ENCODE data around the gene TM4SF5.
A peak's percentile ranks its signal among the peaks of the same experiment; 100 is the strongest.

The TM4SF5 gene, protein sequence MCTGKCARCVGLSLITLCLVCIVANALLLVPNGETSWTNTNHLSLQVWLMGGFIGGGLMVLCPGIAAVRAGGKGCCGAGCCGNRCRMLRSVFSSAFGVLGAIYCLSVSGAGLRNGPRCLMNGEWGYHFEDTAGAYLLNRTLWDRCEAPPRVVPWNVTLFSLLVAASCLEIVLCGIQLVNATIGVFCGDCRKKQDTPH

DNA sequence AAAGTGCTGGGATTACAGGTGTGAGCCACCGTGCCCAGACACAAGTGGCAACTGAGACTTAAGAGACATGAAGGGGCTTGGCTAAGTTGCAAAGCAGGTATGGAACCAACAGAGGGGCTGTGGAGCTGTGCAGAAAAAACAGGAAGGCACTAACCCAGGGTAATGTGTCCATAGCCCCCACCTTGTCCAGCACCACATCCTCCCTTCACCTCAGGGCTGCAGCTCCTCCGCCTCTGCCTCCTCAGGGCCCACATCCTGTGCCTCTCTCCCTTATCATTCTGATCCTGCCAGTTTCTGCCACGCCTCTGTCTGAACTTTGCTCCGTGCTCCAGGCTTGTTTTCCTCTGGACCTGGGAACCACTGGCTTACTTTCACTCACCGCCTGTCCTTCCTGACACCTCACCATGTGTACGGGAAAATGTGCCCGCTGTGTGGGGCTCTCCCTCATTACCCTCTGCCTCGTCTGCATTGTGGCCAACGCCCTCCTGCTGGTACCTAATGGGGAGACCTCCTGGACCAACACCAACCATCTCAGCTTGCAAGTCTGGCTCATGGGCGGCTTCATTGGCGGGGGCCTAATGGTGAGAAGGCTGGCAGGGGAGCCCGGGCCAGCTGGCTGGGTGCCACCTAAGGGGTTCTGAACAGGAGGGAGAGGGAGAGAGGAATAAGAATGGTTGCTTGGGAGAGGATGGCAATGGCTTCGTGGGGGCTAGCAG, at the start of gene TM4SF5:
TM4SF5 (plus strand) TSS at position 368 of the 716 bp plus-strand sequence; CDS start at position 405, 37 bp downstream.
- DNase-seq: no peak

DNA sequence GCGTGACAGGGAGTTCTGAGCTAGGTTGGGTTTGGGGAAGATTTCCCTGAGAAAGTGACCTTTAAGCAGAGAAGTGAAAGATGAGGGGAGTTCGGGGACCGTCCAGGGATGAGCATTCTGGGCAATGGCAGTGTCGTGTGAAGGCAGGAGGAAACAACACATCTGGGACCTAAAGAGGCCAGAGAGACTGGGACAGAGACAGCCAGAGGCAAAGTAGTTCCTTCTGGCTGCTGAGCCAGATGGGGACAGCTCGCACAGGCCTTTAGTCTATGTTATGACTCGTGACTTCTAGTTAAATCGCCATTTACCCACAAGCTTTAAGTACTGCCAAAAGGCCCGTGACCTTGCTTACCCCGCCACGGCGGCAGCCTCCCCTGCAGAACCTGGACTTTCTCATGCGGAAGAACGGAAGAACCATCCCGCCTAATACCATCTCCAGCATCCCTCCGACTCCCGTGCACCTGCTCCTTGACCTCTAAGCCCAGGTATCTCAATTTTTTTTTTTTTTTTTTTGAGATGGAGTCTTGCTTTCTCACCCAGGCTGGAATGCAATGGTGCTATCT, 48.9 kb upstream of the TM4SF5 start:
- DNase-seq: no peak

DNA sequence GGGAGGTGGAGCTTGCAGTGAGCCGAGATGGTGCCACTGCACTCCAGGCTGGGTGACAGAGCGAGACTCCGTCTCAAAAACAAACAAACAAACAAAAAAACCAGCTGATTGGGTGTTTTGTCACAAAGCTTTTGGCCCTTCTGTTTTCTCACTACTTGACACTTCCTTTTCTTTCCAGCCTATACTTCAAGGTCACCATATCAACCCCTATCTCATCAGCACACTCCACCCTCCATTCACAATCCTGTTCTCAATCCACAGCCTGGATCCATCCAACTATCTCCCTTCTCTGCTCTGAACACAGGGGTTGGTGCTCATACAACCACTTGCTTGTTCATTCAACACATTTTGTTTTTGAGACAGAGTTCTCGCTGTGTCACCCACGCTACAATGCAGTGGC, 47.0 kb upstream of the TM4SF5 start:
- DNase-seq: no peak

DNA sequence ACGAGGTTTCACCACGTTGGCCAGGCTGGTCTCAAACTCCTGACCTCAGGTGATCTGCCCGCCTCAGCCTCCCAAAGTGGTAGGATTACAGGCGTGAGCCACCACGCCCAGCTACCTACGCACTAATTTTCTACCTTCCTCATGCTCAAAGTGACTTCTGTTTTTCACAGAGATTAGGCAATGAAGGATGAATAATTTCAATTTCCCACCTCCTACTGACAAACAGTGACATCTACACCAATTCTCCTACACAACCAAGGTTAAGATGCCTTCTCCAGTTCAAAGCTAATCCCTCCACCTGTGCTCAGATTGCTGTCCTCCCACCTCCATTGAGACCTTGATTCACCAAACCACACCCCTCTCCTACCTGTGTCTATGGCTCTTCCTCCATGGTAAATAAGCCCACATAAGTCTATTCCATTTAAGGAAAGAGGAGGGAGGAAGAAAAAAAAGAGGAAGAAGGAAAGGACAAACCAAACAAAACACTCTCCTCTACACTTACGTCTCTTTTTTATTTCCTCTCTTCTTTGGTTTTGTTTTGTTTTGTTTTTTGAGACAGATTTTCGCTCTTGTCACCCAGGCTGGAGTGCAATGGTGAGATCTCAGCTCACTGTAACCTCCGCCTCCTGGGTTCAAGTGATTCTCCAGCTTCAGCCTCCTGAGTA, 45.9 kb upstream of the TM4SF5 start:
- no peak for DNase-seq

DNA sequence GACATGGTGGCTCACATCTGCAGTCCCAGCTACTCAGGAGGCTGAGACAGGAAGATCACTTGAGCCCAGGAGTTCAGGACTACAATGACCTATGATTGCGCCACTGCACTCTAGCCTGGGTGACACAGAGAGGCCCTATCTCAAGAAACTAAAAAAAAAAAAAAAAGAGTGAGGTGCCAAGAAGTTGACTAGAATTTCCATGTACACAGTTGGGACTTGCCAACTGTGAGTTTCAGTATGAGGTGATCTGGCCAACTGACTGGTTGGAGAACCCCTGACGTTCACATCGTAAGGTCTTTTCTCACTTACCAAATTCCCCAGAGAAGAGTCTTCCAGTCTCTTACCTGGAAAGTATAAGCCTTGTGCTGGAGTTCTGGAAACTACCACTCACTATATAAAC, 43.6 kb upstream of the TM4SF5 start:
- no peak for DNase-seq

DNA sequence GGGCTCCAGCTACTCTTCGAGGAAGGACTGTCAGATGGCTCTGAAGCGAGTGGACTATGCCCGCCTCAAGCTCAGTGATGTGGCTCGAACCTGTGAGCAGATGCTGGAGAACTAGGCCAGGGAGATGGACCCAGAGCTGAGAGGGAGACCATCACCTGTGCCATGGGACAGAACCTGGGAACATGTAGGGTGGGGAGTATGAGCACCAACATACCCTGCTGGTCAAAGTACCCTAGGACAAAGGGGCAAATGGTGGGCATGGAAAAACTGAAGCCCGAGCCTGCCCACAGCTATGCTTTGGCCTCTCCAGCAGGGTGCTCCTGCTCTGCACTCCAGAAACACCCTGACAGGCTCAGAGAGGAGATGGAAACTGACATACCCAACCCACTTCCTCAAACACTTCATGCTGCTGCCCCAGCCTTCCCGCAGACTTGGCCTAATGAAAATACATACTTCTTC, 38.6 kb upstream of the TM4SF5 start:
- DNase-seq: no peak

DNA sequence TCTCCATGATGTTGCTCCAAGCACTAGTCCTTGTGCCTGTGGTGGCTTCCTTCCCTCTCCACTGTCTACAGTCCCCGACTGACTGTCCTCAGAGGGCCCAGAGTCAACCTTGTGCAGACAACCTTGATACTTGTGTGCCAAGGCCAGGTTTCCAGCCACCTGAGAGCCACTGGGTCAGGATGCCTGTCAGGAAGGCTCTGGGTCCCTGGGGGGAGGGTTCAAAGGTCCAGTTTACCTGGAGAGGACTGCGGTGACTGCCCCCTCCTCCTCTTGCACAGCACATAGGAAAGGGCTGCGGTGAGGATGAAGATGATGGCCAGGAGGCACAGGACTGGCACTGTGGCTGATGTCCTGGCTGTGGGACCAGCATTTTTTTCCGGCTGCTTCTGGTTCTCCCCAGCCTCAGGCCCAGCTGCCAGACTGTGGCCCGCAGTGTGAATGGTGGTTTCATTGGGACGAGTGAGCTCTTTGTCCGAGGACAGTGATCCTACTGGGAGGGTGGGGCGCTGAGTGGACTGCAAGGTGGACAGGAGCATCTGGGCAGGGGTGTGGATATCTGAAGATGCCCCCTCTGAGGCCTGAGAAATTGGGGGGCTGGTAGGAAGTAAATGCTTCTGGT, 36.7 kb upstream of the TM4SF5 start:
- no peak for DNase-seq

DNA sequence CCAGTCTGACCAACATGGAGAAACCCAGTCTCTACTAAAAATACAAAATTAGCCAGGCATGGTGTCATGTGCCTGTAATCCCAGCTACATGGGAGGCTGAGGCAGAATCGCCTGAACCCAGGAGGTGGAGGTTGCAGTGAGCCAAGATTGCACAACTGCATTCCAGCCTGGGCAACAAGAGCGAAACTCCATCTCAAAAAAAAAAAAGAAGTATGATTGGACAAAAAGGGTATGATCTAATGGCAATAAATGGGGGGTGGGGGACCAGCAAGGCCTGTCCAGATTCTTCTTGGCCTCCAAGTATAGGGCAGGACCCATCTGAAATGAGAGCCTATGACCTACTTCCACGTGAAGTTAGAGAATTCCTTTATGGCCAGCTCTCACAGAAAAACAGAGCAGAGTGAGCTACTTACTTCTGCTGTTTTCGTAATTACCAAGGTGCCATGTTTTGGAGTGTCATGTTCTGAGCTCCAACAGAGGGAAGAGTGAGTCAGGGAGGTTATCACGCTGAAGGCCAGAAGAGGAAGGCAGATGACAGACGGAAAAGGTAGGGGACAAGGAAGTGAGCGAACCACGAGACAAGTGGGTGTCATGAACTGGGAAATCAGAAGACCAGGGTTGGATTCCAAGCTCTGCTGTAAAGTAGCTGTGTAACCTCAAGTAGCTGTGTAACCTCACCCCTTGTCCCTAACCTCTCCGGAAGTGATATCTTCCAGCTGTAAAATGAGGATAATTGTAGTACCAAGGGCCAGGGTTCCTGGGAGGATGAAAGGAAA, 35.6 kb upstream of the TM4SF5 start:
- DNase-seq: no peak

DNA sequence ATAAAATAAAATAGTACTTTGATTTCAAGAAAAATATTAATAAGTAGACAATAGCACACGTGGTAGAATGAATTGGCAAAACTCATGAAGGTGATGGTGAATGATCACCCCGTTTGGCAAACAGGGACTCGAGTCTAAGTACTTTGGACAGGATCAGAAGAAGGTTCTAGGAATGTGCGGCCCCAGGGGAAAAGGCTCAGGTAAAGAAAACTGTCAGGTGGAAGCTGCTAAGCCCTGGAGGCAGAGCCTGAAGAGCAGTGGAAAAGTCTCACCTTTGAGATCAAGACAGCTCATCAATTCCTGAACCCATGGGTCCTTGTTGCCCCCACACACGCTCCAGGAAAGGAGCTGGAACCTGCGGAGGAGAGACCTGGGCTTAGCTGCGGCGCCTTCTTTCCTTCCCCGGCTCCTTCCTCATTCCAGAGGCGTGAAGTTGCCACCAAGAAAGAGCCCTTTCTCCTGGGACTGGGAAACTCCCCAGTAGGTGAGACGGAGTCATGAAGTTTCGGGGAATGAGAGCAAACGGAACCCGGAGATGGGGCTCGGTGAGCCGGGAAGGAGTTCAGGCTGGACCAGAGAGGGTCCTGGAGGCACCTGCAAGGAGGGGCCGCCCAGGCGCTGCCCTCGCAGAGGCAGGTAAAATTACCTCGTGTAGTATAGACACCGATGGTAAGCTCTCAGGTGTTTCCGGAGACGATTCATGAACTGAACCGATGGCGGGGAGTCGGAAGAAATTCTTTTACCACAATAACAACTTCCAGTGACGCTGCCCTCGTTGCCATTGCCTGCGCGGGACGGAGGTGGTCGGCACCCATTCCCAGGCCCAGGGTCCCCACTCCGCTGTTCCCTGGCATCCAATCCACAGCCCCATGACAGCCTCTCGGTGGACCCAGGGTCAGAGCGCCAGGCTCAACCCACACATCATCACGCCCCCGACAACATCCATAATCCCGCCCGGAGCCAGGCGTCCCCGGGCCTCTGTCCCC, 33.3 kb upstream of the TM4SF5 start:
- DNase-seq: no peak

DNA sequence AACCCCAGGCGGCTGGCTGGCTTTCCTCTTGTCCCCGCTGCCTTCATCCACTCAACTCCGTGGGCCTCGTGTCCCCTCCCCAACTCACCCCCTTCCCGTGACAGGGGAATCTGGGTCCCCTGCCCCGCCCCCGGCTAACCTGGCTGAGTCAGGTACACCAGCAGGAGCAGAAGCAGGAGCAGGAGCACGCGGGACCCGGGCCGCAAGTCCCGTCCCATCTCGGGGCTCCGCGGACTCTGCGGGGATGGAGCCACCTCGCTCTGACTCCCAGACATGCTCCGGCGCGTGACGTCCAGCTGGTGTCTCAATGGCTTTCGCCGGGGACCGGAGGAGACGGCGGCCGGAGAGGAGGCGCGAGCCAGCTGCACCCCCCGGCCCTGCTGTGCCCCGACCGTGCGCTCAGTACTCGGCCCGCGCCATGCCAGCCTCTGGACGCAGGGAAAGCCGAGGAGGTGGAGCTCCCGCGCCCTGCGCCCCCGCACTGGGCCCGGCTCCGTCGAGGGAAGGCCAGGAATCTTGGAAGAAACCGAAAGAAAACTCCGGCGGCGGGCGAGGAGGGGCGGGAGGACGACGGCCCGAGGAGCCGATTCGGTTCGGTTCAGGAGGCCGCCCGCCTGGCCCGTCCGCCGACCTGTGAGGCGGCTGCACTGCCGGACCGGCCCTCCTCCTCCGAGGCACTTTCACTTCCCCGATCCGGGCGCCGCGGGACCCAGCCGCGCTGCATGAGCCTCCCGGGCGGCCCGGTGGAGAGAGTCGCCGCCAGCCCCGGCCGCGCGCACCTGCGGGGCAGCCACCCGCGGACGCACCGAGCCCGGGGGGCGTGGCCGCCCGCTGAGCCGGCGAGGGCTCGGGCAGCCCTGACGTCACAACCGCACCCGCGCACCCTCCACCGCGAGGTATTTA, 32.3 kb upstream of the TM4SF5 start, which contains the start of the genes CXCL16 and ZMYND15:
CXCL16 (minus strand) TSS at position 807 of the 903 bp plus-strand sequence; CDS start at position 218, 589 bp downstream.
ZMYND15 (plus strand) TSS at position 712 of the 903 bp plus-strand sequence. CDS start 716 bp downstream, outside the sequence.
- peak; percentile 55 to 60 for DNase-seq

DNA sequence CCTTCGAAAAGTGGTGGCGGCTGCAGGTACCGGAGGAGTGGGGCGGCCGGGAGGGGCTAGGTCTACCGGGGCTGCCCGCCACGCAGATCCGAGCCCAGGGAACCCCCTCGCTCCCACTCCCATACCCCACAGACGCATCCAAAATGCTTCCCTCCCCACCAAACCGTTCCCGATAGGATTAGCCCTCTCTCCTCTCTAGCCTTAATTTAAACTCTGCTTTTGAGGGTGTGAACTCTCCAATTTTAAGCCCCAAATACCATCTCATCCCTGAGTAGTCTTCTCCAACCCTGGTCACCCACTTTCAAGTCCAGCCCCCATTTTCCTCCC, 31.7 kb upstream of the TM4SF5 start:
- no peak for DNase-seq

DNA sequence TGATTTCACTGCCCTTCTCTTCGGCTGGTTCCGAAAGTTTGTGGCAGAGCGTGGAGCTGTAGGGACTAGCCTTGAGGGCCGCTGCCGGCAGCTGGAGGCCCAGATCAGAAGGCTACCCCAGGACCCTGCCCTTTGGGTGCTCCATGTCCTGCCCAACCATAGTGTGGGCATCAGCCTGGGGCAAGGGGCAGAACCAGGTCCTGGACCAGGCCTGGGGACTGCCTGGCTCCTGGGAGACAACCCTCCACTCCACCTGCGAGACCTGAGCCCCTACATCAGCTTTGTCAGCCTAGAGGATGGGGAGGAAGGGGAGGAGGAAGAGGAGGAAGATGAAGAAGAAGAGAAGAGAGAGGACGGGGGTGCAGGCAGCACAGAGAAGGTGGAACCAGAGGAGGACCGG, 31.1 kb upstream of the TM4SF5 start:
- no peak for DNase-seq

DNA sequence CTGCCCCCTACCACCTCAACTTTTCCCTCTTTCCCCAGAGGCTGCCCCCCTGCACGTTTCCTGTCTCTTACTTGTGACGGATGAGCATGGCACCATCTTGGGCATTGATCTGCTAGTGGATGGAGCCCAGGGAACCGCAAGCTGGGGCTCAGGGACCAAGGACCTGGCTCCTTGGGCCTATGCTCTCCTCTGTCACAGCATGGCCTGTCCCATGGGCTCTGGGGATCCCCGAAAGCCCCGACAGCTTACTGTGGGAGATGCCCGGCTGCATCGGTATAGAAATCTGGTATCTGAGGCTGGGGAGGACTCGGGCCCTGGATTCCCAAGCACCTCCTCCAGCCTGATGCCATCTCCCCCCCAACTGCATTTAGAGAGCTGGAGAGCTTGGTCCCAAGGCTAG, 30.1 kb upstream of the TM4SF5 start:
- DNase-seq: no peak

DNA sequence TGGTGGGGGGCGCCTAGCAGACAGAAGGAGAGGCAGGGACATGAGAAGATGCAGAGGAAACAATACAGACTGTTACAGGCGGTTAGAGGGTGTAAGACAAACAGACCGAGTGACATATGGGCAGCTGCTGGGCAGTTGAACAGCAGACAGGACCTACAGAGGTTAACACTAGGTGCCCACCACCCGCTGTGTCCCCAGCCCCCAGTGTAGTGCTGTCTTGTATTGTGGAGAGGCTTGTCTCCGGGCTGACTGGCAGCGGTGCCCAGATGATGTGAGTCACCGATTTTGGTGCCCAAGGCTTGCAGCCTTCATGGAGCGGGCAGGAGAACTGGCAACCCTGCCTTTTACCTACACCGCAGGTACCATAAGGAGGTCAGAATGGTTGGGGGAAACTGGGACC, 29.6 kb upstream of the TM4SF5 start:
- no peak for DNase-seq

DNA sequence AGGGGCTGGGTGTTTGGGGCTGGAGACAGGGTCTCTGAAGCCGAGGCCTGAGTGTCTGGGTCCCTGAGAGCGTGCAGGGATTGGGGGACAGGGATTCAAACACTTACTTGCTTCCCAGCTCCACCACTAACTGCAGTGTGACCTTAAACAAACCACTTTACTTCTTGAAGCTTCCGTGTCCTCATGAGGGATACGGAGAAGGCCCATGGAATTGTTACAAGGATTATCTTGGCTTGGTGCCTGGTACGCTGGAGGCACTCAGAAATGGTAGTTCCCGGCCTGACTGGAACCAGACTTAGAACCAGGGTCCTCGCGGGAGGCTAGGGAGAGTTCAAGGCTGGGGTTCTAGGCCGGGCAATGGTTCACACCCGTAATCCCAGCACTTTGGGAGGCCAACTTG, 29.1 kb upstream of the TM4SF5 start:
- no peak for DNase-seq

DNA sequence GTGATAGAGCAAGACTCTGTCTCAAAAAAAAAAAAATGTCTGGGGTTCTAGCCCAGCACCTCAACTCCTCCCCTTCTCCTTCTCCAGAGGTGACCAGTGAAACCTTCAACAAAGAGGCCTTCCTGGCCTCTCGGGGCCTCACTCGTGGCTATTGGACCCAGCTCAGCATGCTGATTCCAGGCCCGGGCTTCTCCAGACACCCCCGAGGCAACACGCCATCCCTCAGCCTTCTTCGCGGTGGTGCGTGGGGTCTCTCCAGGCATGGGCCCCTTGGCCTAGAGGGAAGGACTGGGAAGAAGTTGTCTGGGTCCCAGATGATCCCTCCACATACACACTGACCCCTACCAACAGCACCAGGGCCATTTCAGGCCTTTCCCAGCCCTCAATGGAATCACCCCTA, 28.5 kb upstream of the TM4SF5 start:
- DNase-seq: no peak

DNA sequence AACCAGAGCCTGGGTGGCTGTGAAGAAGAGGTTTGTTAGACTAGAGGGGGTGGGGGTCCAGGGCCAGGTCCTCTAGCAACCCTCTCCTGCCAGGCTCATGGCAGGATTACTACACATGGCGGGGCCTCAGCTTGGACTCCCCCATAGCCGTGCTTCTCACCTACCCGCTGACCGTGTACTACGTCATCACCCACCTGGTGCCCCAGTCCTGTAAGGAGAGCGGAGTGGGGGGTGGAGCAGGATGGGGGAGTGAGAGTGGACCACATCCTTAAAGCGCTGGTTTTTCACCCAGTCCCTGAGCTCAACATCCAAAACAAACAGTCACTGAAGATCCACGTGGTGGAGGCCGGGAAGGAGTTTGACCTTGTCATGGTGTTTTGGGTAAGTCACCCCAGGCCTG, 27.8 kb upstream of the TM4SF5 start:
- no peak for DNase-seq

DNA sequence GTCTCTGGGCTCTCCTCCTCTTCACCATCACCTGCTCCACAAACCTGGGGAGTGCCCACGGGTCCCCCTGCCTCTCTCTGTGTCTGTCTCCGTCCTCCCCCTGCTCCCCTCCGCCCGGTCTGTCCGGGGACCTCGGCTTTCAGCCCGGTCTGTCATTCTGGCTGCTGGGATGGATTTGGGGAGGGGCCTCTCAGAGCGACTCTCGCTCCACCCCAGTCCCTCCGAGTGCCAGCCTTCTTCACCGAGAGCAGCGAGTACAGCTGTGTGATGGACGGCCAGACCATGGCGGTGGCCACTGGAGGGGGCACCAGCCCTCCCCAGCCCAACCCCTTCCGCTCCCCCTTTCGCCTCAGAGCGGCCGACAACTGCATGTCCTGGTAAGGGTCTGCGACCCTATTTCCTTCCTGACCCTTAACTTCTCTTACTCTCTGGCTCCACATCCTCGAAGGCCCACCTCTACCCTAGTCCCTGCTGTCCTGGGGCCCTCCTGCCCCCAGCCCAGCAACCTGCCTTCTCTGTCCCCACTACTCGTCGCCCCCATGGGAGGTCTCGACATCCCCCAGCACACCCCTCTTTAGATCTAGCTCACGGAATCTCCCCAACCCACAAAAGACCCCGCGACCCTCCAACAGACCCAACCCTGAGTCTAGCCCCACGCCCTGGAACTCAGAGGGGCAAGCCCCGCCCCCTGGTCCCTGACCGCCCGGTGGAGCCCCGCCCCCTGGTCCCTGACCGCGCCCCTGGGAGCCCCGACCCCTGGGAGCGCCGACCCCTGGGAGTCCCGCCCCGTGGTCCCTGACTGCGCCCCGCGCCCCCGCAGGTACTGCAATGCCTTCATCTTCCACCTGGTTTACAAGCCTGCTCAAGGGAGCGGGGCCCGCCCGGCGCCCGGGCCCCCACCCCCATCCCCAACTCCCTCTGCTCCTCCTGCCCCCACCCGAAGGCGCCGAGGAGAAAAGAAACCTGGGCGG, 26.4 kb upstream of the TM4SF5 start:
- DNase-seq: no peak

DNA sequence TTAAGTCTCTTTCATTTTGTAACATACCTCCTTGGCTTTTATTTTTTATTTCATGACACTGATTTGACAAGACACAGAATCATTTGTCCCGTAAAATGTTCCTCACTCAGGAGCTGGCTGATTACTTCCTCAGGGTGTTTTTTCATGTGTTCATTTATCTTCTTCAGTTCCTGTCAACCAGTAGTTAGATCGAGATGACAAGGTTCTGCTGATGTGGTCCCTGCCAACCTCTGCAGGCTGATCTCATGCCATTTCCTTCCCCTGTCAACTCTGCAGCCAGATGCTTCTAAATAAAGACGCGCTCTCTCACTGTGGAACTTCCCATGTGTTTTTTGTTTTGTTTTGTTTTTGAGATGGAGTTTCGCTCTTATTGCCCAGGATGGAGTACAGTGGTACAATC, 23.8 kb upstream of the TM4SF5 start:
- DNase-seq: no peak

Measured in activated T-cell treated with anti-CD3 and anti-CD28 coated beads, Interleukin-2, amount 50 U/mL, for 48 hours (primary cell).